Activated CD4-positive, alpha-beta T cell treated with anti-CD3 and anti-CD28 coated beads, Interleukin-2, amount 10 ng/mL, durations not matched to agents 7 days and 5 days (primary cell): ENCODE data around the gene S100A14. TPM values are rescaled to one million over a fixed set of nuclear protein-coding genes. Genes with fewer than 3 reads are reported as not detected.
A peak's percentile ranks its signal among the peaks of the same experiment; 100 is the strongest.

Experiments
- CTCF ChIA-PET: fragments of 350-600 bp; sonication (Branson Sonifier 250); formaldehyde crosslinking; loops from one replicate; lab custom pipeline; 2021; ENCODE audit warnings: antibody characterized with exemption; lab: Charles Lee
- POLR2A ChIA-PET: fragments of 350-600 bp; sonication (Branson Sonifier 250); formaldehyde crosslinking; loops from one replicate; lab custom pipeline; 2021; ENCODE audit warnings: antibody characterized with exemption; lab: Charles Lee
- DNase-seq: peaks from one replicate; pipeline ENCODE4 v3.0.0-alpha.2; 2020
- H3K27ac Mint-ChIP-seq: one replicate; pipeline ENCODE4 v1.8.0; 2021; ENCODE audit warnings: mild to moderate bottlenecking, moderate library complexity, mixed read lengths
- H3K27me3 Mint-ChIP-seq: one replicate; pipeline ENCODE4 v1.8.0; 2021; ENCODE audit warnings: mixed read lengths
- H3K36me3 Mint-ChIP-seq: one replicate; pipeline ENCODE4 v1.8.0; 2021; ENCODE audit warnings: low read depth, mixed read lengths
- H3K4me1 Mint-ChIP-seq: one replicate; pipeline ENCODE4 v1.8.0; 2021; ENCODE audit warnings: mixed read lengths
- H3K4me3 Mint-ChIP-seq: one replicate; pipeline ENCODE4 v1.8.0; 2021; ENCODE audit warnings: mild to moderate bottlenecking, moderate library complexity, mixed read lengths
- H3K9me3 Mint-ChIP-seq: one replicate; pipeline ENCODE4 v1.8.0; 2021; ENCODE audit warnings: mixed read lengths
- total RNA-seq, 2 experiments: library from RNA; stranded (reverse); gene quantifications; one replicate each; pipeline ENCODE4 v1.2.3, GENCODE V29; 2021

S100A14 gene
- total RNA-seq, 2 experiments from 2014 or later, result not detected

GRCh38 chr1:153612755-153613331, 3.3 kb downstream of the S100A14 start, which contains the start of gene S100A16:
Gene S100A16, minus strand, starts transcription at chr1:153613137. Its CDS starts 4,986 bp downstream, at chr1:153608151.
- no peak within 1 kb of the TSS for H3K27ac Mint-ChIP-seq
- CTCF ChIA-PET, result interaction anchor here (1.0 to 8.0 kb wide), 3 partner anchors 15 to 81 kb away, joined by 4 to 45 read pairs (median 4); partner anchors contain the start of genes S100A1 and S100A13
- POLR2A ChIA-PET, result no interaction called here

GRCh38 chr1:153612111-153612754, 3.9 kb downstream of the S100A14 start:
- Mint-ChIP-seq H3K4me3 (no peak overlapping the region), H3K27ac (no peak overlapping the region), H3K27me3 (no peaks in the 10 kb centered on the region), H3K36me3 (no peaks in the 10 kb centered on the region), H3K9me3 (no peaks in the 10 kb centered on the region), H3K4me1 (no peaks in the 10 kb centered on the region)
- POLR2A ChIA-PET, result interaction anchor here (0.6 kb wide), 1 partner anchor 564 kb away, joined by 8 read pairs; no protein-coding TSS in a partner anchor
- CTCF ChIA-PET, result interaction anchor here (1.0 to 8.0 kb wide), 3 partner anchors 9 to 80 kb away, joined by 3 to 45 read pairs (median 4); partner anchors contain the start of genes S100A1 and S100A13
- DNase-seq, result no peak

More at GRCh38 chr1:153612755-153613331, 3.3 kb downstream of the S100A14 start, which contains the start of gene S100A16:
- no peak for DNase-seq
- Mint-ChIP-seq H3K4me1 (peaks cover 5% of the 10 kb centered on the region), H3K36me3 (no peaks in the 10 kb centered on the region), H3K4me3 (no peak within 1 kb of the TSS), H3K9me3 (no peaks in the 10 kb centered on the region), H3K27me3 (no peaks in the 10 kb centered on the region)

- Mint-ChIP-seq H3K4me1 (no peaks in the 10 kb centered on the region), H3K36me3 (no peaks in the 10 kb centered on the region), H3K27me3 (no peaks in the 10 kb centered on the region), H3K9me3 (no peaks in the 10 kb centered on the region), H3K27ac (no peak overlapping the region), H3K4me3 (no peak overlapping the region)
- DNase-seq, result no peak
- CTCF ChIA-PET, result interaction anchor here (0.6 to 1.5 kb wide), 2 partner anchors 8 to 31 kb away, joined by 3 read pairs; no protein-coding TSS in a partner anchor
- POLR2A ChIA-PET, result interaction anchor here (0.6 kb wide), 1 partner anchor 565 kb away, joined by 8 read pairs; no protein-coding TSS in a partner anchor
Observed at GRCh38 chr1:153611356-153611755, 4.8 kb downstream of the S100A14 start.

GRCh38 chr1:153610811-153611301, 5.3 kb downstream of the S100A14 start:
- Mint-ChIP-seq H3K27me3 (no peaks in the 10 kb centered on the region), H3K4me3 (no peak overlapping the region), H3K9me3 (no peaks in the 10 kb centered on the region), H3K36me3 (no peaks in the 10 kb centered on the region), H3K27ac (no peak overlapping the region), H3K4me1 (no peaks in the 10 kb centered on the region)
- ChIA-PET CTCF (interaction anchor here (1.5 kb wide), 1 partner anchor 8 kb away, joined by 3 read pairs; no protein-coding TSS in a partner anchor), POLR2A (no interaction called here)
- DNase-seq, result no peak

GRCh38 chr1:153610334-153610733, 5.8 kb downstream of the S100A14 start:
- H3K27me3 Mint-ChIP-seq, result no peaks in the 10 kb centered on the region
- no peaks in the 10 kb centered on the region for H3K4me1 Mint-ChIP-seq
- no peaks in the 10 kb centered on the region for H3K36me3 Mint-ChIP-seq
- no peaks in the 10 kb centered on the region for H3K9me3 Mint-ChIP-seq
- no peak overlapping the region for H3K4me3 Mint-ChIP-seq
- no peak overlapping the region for H3K27ac Mint-ChIP-seq
- no peak for DNase-seq
- ChIA-PET CTCF (no interaction called here), POLR2A (interaction anchor here (0.7 kb wide), 1 partner anchor 34 kb away, joined by 3 read pairs; no protein-coding TSS in a partner anchor)

GRCh38 chr1:153609585-153609907, 6.6 kb downstream of the S100A14 start:
- POLR2A ChIA-PET, result no interaction called here
- no peaks in the 10 kb centered on the region for H3K27me3 Mint-ChIP-seq
- no peaks in the 10 kb centered on the region for H3K4me1 Mint-ChIP-seq
- H3K27ac Mint-ChIP-seq, result no peak overlapping the region
- H3K9me3 Mint-ChIP-seq, result no peaks in the 10 kb centered on the region
- no peak for DNase-seq
- no peaks in the 10 kb centered on the region for H3K36me3 Mint-ChIP-seq
- CTCF ChIA-PET, result no interaction called here
- no peak overlapping the region for H3K4me3 Mint-ChIP-seq

- DNase-seq, result no peak
- CTCF ChIA-PET, result no interaction called here
- Mint-ChIP-seq H3K27ac (no peak overlapping the region), H3K4me1 (no peaks in the 10 kb centered on the region), H3K4me3 (no peak overlapping the region), H3K27me3 (no peaks in the 10 kb centered on the region), H3K36me3 (no peaks in the 10 kb centered on the region), H3K9me3 (no peaks in the 10 kb centered on the region)
- POLR2A ChIA-PET, result no interaction called here
Observed at GRCh38 chr1:153608742-153609584, 7.2 kb downstream of the S100A14 start.

- ChIA-PET POLR2A (interaction anchor here (0.5 kb wide), 1 partner anchor 16 kb away, joined by 5 read pairs; no protein-coding TSS in a partner anchor), CTCF (interaction anchor here (1.1 kb wide), 1 partner anchor 26 kb away, joined by 4 read pairs; the partner anchor contains the start of gene CHTOP)
- no peaks in the 10 kb centered on the region for H3K9me3 Mint-ChIP-seq
- H3K4me3 Mint-ChIP-seq, result no peak overlapping the region
- H3K4me1 Mint-ChIP-seq, result no peaks in the 10 kb centered on the region
- no peak for DNase-seq
- no peaks in the 10 kb centered on the region for H3K36me3 Mint-ChIP-seq
- no peak overlapping the region for H3K27ac Mint-ChIP-seq
- no peaks in the 10 kb centered on the region for H3K27me3 Mint-ChIP-seq
Observed at GRCh38 chr1:153608089-153608682, 7.9 kb downstream of the S100A14 start.

GRCh38 chr1:153607381-153607780, 8.7 kb downstream of the S100A14 start:
- peaks cover 5% of the 10 kb centered on the region for H3K4me1 Mint-ChIP-seq
- POLR2A ChIA-PET, result no interaction called here

GRCh38 chr1:153606194-153606593, 9.9 kb downstream of the S100A14 start:
- Mint-ChIP-seq H3K4me3 (no peak overlapping the region), H3K36me3 (no peaks in the 10 kb centered on the region), H3K9me3 (no peaks in the 10 kb centered on the region), H3K27ac (no peak overlapping the region), H3K4me1 (peaks cover 14% of the 10 kb centered on the region), H3K27me3 (no peaks in the 10 kb centered on the region)
- no peak for DNase-seq
- POLR2A ChIA-PET, result no interaction called here
- CTCF ChIA-PET, result interaction anchor here (0.6 kb wide), 1 partner anchor 45 kb away, joined by 4 read pairs; no protein-coding TSS in a partner anchor

More at GRCh38 chr1:153607381-153607780, 8.7 kb downstream of the S100A14 start:
- H3K27me3 Mint-ChIP-seq, result no peaks in the 10 kb centered on the region
- DNase-seq, result no peak
- H3K9me3 Mint-ChIP-seq, result no peaks in the 10 kb centered on the region
- no peak overlapping the region for H3K27ac Mint-ChIP-seq
- H3K36me3 Mint-ChIP-seq, result no peaks in the 10 kb centered on the region
- CTCF ChIA-PET, result interaction anchor here (0.5 to 1.1 kb wide), 2 partner anchors 27 to 62 kb away, joined by 3 to 4 read pairs; partner anchors contain the start of gene CHTOP
- H3K4me3 Mint-ChIP-seq, result no peak overlapping the region

GRCh38 chr1:153602749-153603148, 13.4 kb downstream of the S100A14 start:
- Mint-ChIP-seq H3K4me1 (peaks cover 25% of the 10 kb centered on the region), H3K4me3 (no peak overlapping the region), H3K9me3 (no peaks in the 10 kb centered on the region), H3K27me3 (no peaks in the 10 kb centered on the region), H3K36me3 (no peaks in the 10 kb centered on the region), H3K27ac (peak overlapping the region; percentile 65)
- POLR2A ChIA-PET, result no interaction called here
- DNase-seq, result no peak
- CTCF ChIA-PET, result interaction anchor here (0.8 to 1.2 kb wide), 2 partner anchors 9 to 15 kb away, joined by 3 read pairs; no protein-coding TSS in a partner anchor

- H3K27ac Mint-ChIP-seq, result no peak overlapping the region
- H3K4me1 Mint-ChIP-seq, result peaks cover 27% of the 10 kb centered on the region
- H3K27me3 Mint-ChIP-seq, result no peaks in the 10 kb centered on the region
- no peaks in the 10 kb centered on the region for H3K9me3 Mint-ChIP-seq
- no peaks in the 10 kb centered on the region for H3K36me3 Mint-ChIP-seq
- ChIA-PET CTCF (interaction anchor here (1.0 to 1.2 kb wide), 2 partner anchors 36 to 75 kb away, joined by 3 read pairs; no protein-coding TSS in a partner anchor), POLR2A (interaction anchor here (0.6 kb wide), 1 partner anchor 35 kb away, joined by 3 read pairs; no protein-coding TSS in a partner anchor)
- no peak for DNase-seq
- H3K4me3 Mint-ChIP-seq, result no peak overlapping the region
Observed at GRCh38 chr1:153599847-153600246, 16.3 kb downstream of the S100A14 start.
